OCI-M2 (cell line): ENCODE data around the gene CLPSL1.

ENCODE experiments used
- DNase-seq: peaks from one replicate; lab custom pipeline; 2025; ENCODE audit not compliant: unreplicated experiment; lab: John Stamatoyannopoulos, UW

The CLPSL1 gene

GRCh38 chr6:35795453-35796071 is 14.7 kb downstream of the CLPSL1 start:
- no peak for DNase-seq

- DNase-seq, result no peak
These were observed 15.4 kb downstream of the CLPSL1 start for GRCh38 chr6:35796236-35796635.

- no peak for DNase-seq
These were observed 17.2 kb downstream of the CLPSL1 start for GRCh38 chr6:35797837-35798526.

DNA sequence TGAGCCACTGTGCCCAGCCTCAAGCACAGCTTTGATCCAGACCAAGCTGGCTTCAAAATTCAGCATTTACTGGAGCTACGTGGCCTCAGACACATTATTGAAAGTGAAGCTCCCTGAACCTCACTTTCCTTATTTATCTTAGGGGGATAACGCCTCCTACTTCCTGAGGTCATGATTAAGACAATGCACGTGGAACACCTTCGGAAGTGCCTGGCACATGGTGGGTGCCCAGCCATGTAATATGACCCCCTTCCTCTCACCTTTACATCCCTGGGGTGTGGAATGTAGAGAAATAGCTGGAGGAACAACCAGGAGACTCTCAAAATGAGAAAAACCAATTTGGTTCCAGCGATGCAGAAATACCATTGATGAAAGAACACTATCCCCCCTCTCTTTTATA is 17.9 kb downstream of the CLPSL1 start:
- DNase-seq, result no peak

- no peak for DNase-seq
These were observed 20.3 kb downstream of the CLPSL1 start for GRCh38 chr6:35801148-35801547.

GRCh38 chr6:35804996-35805736 is 24.3 kb downstream of the CLPSL1 start, which contains the start of gene LHFPL5:
LHFPL5 (plus strand) TSS chr6:35805352; CDS start chr6:35805671, 319 bp downstream.
- DNase-seq, result no peak

- DNase-seq, result no peak
These were observed 27.9 kb downstream of the CLPSL1 start for GRCh38 chr6:35808688-35809087.

GRCh38 chr6:35809809-35810208 is 29.0 kb downstream of the CLPSL1 start:
- DNase-seq, result no peak

- no peak for DNase-seq
These were observed 30.3 kb downstream of the CLPSL1 start for GRCh38 chr6:35810971-35811698.

DNA sequence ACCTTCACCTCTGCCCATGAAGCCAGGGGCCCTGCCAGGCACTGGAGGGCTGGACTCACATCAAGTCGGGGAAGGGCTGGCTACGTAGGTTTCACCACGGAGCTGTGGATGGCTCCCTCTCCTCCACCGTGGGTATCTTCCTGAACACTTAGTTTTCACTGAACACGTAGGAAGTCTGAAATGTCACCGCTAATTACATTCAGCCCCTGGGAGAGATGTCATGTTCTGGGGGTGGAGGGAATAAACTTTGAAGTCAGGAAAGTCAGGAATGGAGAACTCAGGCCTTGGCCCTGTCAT is 30.8 kb downstream of the CLPSL1 start:
- no peak for DNase-seq

DNA sequence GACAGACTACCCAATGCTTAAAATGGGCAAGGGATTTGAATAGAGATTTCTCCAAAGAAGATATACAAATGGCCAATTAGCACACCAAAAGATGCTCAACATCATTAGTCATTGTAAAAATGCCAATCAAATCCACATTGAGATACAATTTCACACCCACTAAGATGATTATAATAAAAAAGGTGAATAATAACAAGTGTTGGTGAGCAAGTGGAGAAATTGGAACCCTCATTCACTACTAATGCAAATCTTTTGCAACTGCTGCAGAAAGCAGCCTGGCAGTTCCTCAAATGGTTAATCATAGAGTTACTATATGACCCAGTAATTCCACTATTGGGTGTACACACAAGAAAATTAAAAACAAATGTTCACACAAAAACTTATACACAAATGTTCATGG is 36.7 kb downstream of the CLPSL1 start:
- DNase-seq, result no peak

- DNase-seq, result no peak
These were observed 42.8 kb downstream of the CLPSL1 start for GRCh38 chr6:35823601-35824000.

GRCh38 chr6:35824552-35825192 is 43.9 kb downstream of the CLPSL1 start:
- DNase-seq, result no peak

- no peak for DNase-seq
These were observed 48.5 kb downstream of the CLPSL1 start for GRCh38 chr6:35829306-35829705.

- no peak for DNase-seq
These were observed 50.6 kb downstream of the CLPSL1 start for GRCh38 chr6:35831257-35832007.

GRCh38 chr6:35833536-35833935 is 52.7 kb downstream of the CLPSL1 start:
- no peak for DNase-seq
